Gastrocnemius medialis (tissue), 4 donors: Measurements from ENCODE around the gene PRRC2A.

Source experiments
- CTCF ChIP-seq, 5 experiments: fragments of 450-650 bp in 3 of 5; fragments of 200-600 bp in 2 of 5; sonication (generic) in 2 of 5; IDR thresholded peaks in 4 of 5; conservative IDR thresholded peaks in 1 of 5; 1 replicate in 4 of 5; 2 replicates in 1 of 5; pipeline ENCODE4 v1.5.1; 2016 to 2019; ENCODE audit warnings: antibody characterized with exemption in 5 of 5, mild to moderate bottlenecking in 3 of 5, moderate library complexity in 3 of 5
- POLR2A ChIP-seq, 2 donors: fragments of 450-650 bp; IDR thresholded peaks; one replicate each; pipeline ENCODE4 v1.6.1; 2017; ENCODE audit warnings: antibody characterized with exemption in 2 of 2, mild to moderate bottlenecking in 2 of 2, moderate library complexity in 2 of 2

DNA sequence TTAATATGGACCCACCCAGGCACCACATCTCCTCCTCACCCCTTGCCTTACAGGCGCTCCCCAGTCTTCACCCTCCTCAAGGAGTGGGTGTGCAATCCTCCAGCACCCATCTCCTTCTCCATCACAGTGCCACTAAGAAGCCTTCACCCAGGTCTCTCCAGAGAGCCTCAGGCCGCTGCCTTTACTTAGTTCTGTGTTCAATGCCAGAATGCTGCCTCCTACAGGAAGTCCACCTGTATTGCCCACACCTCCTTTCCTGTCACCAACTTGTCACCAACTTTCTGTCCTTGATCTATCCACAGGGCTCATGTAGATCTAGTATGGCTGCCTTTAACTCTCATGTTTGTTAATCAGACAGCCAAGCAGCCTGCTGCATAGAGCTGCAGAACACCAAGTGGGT, 35.0 kb upstream of the PRRC2A start:
- TF ChIP-seq CTCF (IDR thresholded peaks at IDR 0.05 in 4 of 5, conservative IDR thresholded peaks at IDR 0.05 in 1 of 5) (no peak), POLR2A (IDR thresholded peaks at IDR 0.05) (no peak)
